ENCODE measurements around the gene CDKL4.

DNA sequence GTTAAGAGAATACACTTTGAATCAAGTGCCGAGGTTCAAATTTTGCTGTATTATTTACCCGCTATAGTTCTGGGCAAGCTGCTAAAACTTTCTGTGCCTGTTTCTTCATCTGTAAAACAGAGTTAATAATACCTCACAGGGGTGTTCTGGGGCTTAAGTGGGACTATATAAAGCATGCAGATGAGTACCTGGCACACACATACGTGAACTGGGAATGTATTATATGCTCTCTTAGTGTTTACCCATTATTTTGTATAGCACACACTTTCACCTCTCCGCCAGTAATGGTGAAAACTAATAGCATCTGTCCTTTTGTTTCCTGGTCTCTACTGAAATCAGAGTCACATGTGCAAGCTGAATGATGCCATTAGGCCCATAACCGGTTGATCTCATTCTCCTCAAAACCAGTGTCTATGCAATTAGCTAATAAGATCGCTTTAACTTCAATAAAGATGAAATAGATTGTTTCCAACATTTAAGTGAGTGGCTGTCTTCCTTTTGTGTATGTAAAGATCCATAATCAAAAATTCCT lies 3.8 kb upstream of the CDKL4 start:
- TF ChIP-seq, protein P1, sequence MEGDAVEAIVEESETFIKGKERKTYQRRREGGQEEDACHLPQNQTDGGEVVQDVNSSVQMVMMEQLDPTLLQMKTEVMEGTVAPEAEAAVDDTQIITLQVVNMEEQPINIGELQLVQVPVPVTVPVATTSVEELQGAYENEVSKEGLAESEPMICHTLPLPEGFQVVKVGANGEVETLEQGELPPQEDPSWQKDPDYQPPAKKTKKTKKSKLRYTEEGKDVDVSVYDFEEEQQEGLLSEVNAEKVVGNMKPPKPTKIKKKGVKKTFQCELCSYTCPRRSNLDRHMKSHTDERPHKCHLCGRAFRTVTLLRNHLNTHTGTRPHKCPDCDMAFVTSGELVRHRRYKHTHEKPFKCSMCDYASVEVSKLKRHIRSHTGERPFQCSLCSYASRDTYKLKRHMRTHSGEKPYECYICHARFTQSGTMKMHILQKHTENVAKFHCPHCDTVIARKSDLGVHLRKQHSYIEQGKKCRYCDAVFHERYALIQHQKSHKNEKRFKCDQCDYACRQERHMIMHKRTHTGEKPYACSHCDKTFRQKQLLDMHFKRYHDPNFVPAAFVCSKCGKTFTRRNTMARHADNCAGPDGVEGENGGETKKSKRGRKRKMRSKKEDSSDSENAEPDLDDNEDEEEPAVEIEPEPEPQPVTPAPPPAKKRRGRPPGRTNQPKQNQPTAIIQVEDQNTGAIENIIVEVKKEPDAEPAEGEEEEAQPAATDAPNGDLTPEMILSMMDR (IDR thresholded peaks at IDR 0.05): no peak
- no peak for TF ChIP-seq JUNB (IDR thresholded peaks at IDR 0.05)
- no peak for TF ChIP-seq FOSL2 (IDR thresholded peaks at IDR 0.05)
- no peak for TF ChIP-seq FOSL2 (CRISPR knock-in tag; IDR thresholded peaks at IDR 0.05)
- no peak for TF ChIP-seq SREBF2 (IDR thresholded peaks at IDR 0.05)
- TF ChIP-seq SMC3 (IDR thresholded peaks at IDR 0.05): no peak

All from A549 (cell line).